ENCODE measurements around the gene EIF5A.

- TF ChIP-seq, protein P1, sequence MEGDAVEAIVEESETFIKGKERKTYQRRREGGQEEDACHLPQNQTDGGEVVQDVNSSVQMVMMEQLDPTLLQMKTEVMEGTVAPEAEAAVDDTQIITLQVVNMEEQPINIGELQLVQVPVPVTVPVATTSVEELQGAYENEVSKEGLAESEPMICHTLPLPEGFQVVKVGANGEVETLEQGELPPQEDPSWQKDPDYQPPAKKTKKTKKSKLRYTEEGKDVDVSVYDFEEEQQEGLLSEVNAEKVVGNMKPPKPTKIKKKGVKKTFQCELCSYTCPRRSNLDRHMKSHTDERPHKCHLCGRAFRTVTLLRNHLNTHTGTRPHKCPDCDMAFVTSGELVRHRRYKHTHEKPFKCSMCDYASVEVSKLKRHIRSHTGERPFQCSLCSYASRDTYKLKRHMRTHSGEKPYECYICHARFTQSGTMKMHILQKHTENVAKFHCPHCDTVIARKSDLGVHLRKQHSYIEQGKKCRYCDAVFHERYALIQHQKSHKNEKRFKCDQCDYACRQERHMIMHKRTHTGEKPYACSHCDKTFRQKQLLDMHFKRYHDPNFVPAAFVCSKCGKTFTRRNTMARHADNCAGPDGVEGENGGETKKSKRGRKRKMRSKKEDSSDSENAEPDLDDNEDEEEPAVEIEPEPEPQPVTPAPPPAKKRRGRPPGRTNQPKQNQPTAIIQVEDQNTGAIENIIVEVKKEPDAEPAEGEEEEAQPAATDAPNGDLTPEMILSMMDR (conservative IDR thresholded peaks at IDR 0.05 in 1 of 2, IDR thresholded peaks at IDR 0.05 in 1 of 2; ENCODE audit: low read depth in 1 of 2, low read length in 2 of 2): no peak
- no peak for TF ChIP-seq EZH2 (IDR thresholded peaks at IDR 0.05; ENCODE audit: low read length, missing control alignments)
Observed at GRCh38 chr17:7329997-7330637, 22.7 kb downstream of the EIF5A start.

Measured in fibroblast of lung (primary cell).